Measurements from ENCODE around the gene YJEFN3. TPM values are rescaled to one million over a fixed set of nuclear protein-coding genes. Genes with fewer than 3 reads are reported as not detected.
A peak's percentile ranks its signal among the peaks of the same experiment; 100 is the strongest.

YJEFN3 gene
- total RNA-seq, 1 experiment from 2014 or later = 11.1 TPM

DNA sequence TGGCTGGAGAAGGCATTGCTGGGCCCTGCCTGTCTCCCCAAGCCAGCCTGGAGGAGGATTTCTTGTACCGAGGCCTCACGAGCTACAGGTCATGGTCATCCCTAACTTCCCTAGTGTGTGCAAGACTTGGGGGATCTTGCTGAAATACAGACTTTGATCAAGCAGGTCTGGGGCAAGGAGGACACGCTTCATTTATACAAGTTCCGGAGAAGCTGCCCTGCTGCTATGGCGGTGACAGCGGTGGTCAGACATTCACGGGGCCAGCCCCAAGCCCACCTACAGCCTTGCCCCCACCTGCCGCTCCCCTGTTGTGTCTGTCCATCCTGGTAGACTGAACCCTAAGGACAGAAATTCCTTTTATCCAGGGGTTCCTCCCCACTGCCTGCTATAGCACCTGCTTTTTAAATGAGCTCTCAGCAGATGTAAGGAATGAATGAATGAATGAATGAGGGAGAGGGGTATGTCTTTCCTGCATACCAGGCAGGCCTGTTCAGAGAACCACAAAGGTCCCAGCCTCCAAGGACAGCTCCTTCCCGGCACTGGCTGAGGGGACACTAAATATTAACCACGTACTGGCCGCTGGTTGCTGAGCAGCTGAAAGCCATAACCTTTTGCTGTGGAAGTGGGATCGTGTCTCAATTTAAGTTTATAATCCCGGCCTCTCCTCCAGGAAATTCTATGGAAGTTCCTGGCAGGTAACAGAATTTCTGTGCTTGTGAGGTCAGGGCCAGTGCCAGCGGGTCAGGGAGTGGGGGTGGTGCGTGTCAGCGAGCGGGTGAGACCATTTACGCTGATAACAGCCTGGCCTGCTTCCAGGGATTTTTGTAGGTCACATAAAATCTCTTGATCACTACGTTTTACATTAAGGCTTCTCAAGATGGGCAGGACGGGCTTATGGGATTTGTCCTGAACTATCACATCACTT, 40.5 kb upstream of the YJEFN3 start:
- no peak for TF ChIP-seq JAZF1 (CRISPR knock-in tag; IDR thresholded peaks at IDR 0.05)
- TF ChIP-seq, protein P1, sequence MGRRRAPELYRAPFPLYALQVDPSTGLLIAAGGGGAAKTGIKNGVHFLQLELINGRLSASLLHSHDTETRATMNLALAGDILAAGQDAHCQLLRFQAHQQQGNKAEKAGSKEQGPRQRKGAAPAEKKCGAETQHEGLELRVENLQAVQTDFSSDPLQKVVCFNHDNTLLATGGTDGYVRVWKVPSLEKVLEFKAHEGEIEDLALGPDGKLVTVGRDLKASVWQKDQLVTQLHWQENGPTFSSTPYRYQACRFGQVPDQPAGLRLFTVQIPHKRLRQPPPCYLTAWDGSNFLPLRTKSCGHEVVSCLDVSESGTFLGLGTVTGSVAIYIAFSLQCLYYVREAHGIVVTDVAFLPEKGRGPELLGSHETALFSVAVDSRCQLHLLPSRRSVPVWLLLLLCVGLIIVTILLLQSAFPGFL (CRISPR knock-in tag; IDR thresholded peaks at IDR 0.05; ENCODE audit: borderline replicate concordance) = no peak
- TF ChIP-seq, protein P2, sequence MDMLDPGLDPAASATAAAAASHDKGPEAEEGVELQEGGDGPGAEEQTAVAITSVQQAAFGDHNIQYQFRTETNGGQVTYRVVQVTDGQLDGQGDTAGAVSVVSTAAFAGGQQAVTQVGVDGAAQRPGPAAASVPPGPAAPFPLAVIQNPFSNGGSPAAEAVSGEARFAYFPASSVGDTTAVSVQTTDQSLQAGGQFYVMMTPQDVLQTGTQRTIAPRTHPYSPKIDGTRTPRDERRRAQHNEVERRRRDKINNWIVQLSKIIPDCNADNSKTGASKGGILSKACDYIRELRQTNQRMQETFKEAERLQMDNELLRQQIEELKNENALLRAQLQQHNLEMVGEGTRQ (CRISPR knock-in tag; IDR thresholded peaks at IDR 0.05) = no peak
- TF ChIP-seq SP1 (CRISPR knock-in tag; conservative IDR thresholded peaks at IDR 0.05) = no peak
- TF ChIP-seq ETV6 (CRISPR knock-in tag; IDR thresholded peaks at IDR 0.05) = no peak
- TF ChIP-seq, protein P3, sequence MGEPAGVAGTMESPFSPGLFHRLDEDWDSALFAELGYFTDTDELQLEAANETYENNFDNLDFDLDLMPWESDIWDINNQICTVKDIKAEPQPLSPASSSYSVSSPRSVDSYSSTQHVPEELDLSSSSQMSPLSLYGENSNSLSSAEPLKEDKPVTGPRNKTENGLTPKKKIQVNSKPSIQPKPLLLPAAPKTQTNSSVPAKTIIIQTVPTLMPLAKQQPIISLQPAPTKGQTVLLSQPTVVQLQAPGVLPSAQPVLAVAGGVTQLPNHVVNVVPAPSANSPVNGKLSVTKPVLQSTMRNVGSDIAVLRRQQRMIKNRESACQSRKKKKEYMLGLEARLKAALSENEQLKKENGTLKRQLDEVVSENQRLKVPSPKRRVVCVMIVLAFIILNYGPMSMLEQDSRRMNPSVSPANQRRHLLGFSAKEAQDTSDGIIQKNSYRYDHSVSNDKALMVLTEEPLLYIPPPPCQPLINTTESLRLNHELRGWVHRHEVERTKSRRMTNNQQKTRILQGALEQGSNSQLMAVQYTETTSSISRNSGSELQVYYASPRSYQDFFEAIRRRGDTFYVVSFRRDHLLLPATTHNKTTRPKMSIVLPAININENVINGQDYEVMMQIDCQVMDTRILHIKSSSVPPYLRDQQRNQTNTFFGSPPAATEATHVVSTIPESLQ (CRISPR knock-in tag; IDR thresholded peaks at IDR 0.05) = no peak
- TF ChIP-seq RELA (CRISPR knock-in tag; IDR thresholded peaks at IDR 0.05; ENCODE audit: borderline replicate concordance) = no peak
- TF ChIP-seq, protein P4, sequence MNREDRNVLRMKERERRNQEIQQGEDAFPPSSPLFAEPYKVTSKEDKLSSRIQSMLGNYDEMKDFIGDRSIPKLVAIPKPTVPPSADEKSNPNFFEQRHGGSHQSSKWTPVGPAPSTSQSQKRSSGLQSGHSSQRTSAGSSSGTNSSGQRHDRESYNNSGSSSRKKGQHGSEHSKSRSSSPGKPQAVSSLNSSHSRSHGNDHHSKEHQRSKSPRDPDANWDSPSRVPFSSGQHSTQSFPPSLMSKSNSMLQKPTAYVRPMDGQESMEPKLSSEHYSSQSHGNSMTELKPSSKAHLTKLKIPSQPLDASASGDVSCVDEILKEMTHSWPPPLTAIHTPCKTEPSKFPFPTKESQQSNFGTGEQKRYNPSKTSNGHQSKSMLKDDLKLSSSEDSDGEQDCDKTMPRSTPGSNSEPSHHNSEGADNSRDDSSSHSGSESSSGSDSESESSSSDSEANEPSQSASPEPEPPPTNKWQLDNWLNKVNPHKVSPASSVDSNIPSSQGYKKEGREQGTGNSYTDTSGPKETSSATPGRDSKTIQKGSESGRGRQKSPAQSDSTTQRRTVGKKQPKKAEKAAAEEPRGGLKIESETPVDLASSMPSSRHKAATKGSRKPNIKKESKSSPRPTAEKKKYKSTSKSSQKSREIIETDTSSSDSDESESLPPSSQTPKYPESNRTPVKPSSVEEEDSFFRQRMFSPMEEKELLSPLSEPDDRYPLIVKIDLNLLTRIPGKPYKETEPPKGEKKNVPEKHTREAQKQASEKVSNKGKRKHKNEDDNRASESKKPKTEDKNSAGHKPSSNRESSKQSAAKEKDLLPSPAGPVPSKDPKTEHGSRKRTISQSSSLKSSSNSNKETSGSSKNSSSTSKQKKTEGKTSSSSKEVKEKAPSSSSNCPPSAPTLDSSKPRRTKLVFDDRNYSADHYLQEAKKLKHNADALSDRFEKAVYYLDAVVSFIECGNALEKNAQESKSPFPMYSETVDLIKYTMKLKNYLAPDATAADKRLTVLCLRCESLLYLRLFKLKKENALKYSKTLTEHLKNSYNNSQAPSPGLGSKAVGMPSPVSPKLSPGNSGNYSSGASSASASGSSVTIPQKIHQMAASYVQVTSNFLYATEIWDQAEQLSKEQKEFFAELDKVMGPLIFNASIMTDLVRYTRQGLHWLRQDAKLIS (CRISPR knock-in tag; IDR thresholded peaks at IDR 0.05; ENCODE audit: borderline replicate concordance) = no peak
- no peak for TF ChIP-seq ZNF671 (CRISPR knock-in tag; IDR thresholded peaks at IDR 0.05)
- no peak for TF ChIP-seq NR3C1 (CRISPR knock-in tag; conservative IDR thresholded peaks at IDR 0.05; ENCODE audit: low read depth)
- Mint-ChIP-seq H3K27ac (peak overlapping the region; percentile 99), H3K27me3 (ENCODE audit: low read depth) (no peaks in the 10 kb centered on the region), H3K4me3 (peak overlapping the region; percentile 9; the same call in 1 of the 2 replicates), H3K4me1 (peaks cover 53% of the 10 kb centered on the region), H3K36me3 (peaks cover 12% of the 10 kb centered on the region), H3K9me3 (no peaks in the 10 kb centered on the region)
- CTCF ChIA-PET = interaction anchor here (0.7 to 5.2 kb wide), 10 partner anchors 13 to 146 kb away, joined by 3 to 84 read pairs (median 6); no protein-coding TSS in a partner anchor
- no peak for DNase-seq (ENCODE audit: low spot score)
- POLR2A ChIA-PET = interaction anchor here (1.7 to 2.2 kb wide), 3 partner anchors 13 to 83 kb away, joined by 5 to 8 read pairs (median 5); partner anchors contain the start of gene GATAD2A
- no peak for ATAC-seq

DNA sequence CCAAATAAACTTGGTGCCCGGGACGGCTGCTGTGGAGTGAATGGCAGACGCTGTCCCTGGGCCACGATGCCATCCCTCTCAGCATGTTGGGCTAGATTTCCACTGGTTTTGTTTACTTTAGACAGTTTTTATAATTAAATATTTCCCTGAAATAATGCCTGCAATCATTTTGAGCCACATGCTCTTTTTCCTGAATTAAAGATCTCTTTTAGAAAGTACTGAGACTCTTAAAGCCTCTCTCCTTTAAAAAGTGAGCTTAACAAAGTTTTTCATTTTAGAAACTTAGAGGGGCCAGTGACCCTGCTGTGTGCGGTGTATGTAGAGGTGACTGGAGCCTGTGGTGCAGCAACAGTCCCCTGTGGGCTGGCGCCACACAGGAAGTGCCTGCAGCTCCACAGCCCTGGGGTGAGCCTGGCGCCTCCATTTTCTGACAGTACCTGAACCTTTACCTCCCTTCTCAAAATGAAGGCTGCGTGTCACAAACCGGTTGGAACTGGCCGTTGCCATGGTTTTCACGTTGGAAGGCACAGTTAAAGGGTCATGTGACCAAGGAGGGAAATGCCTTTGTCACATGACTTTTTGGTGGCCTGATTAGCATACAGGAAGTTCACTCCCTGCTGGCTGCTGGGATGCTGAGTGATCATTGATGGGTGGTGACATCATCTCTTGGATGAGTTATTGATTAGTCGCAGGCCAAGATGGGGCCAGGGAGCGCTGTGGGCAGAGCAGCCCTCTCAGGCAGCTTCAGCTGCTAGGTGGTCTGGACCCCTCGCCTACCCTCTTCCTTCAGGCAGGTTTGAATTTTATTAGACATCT, 39.6 kb upstream of the YJEFN3 start:
- no peaks in the 10 kb centered on the region for H3K27me3 Mint-ChIP-seq (ENCODE audit: low read depth)
- H3K4me1 Mint-ChIP-seq = peaks cover 52% of the 10 kb centered on the region
- ATAC-seq (peak; percentile 45), DNase-seq (ENCODE audit: low spot score) (peak; percentile 90)
- peaks cover 18% of the 10 kb centered on the region; the same call in 1 of the 2 replicates for H3K36me3 Mint-ChIP-seq
- peak overlapping the region; percentile 99 for H3K27ac Mint-ChIP-seq
- POLR2A ChIA-PET = interaction anchor here (1.7 to 2.2 kb wide), 2 partner anchors 14 to 84 kb away, joined by 5 to 8 read pairs; partner anchors contain the start of gene GATAD2A
- H3K4me3 Mint-ChIP-seq = peak overlapping the region; percentile 9; the same call in 1 of the 2 replicates
- H3K9me3 Mint-ChIP-seq = no peaks in the 10 kb centered on the region
- CTCF ChIA-PET = interaction anchor here (0.6 to 5.2 kb wide), 10 partner anchors 13 to 259 kb away, joined by 3 to 84 read pairs (median 12); partner anchors contain the start of gene GATAD2A
- TF ChIP-seq, protein P5, sequence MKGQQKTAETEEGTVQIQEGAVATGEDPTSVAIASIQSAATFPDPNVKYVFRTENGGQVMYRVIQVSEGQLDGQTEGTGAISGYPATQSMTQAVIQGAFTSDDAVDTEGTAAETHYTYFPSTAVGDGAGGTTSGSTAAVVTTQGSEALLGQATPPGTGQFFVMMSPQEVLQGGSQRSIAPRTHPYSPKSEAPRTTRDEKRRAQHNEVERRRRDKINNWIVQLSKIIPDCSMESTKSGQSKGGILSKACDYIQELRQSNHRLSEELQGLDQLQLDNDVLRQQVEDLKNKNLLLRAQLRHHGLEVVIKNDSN (CRISPR knock-in tag; IDR thresholded peaks at IDR 0.05) = peak; percentile 96
- TF ChIP-seq, protein P6, sequence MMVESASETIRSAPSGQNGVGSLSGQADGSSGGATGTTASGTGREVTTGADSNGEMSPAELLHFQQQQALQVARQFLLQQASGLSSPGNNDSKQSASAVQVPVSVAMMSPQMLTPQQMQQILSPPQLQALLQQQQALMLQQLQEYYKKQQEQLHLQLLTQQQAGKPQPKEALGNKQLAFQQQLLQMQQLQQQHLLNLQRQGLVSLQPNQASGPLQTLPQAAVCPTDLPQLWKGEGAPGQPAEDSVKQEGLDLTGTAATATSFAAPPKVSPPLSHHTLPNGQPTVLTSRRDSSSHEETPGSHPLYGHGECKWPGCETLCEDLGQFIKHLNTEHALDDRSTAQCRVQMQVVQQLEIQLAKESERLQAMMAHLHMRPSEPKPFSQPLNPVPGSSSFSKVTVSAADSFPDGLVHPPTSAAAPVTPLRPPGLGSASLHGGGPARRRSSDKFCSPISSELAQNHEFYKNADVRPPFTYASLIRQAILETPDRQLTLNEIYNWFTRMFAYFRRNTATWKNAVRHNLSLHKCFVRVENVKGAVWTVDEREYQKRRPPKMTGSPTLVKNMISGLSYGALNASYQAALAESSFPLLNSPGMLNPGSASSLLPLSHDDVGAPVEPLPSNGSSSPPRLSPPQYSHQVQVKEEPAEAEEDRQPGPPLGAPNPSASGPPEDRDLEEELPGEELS (CRISPR knock-in tag; IDR thresholded peaks at IDR 0.05) = no peak
- TF ChIP-seq ZNF423 (CRISPR knock-in tag; IDR thresholded peaks at IDR 0.05) = peak; percentile 39; the same call in 1 of the 2 replicates
- TF ChIP-seq, protein P7, sequence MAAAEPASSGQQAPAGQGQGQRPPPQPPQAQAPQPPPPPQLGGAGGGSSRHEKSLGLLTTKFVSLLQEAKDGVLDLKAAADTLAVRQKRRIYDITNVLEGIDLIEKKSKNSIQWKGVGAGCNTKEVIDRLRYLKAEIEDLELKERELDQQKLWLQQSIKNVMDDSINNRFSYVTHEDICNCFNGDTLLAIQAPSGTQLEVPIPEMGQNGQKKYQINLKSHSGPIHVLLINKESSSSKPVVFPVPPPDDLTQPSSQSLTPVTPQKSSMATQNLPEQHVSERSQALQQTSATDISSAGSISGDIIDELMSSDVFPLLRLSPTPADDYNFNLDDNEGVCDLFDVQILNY (CRISPR knock-in tag; IDR thresholded peaks at IDR 0.05) = no peak
- TF ChIP-seq, protein P2 (CRISPR knock-in tag; IDR thresholded peaks at IDR 0.05) = peak; percentile 96
